Mesendoderm (in vitro differentiated cells): Measurements from ENCODE around the gene C1QTNF6.
A peak's percentile ranks its signal among the peaks of the same experiment; 100 is the strongest.

Experiments used
- DNase-seq: peaks from one replicate; pipeline ENCODE4 v3.0.0; 2013
- H2AK5ac ChIP-seq: 2 replicates; pipeline ENCODE4 v1.6.1; 2013; ENCODE audit warnings: low read length, inconsistent platforms
- H2BK120ac ChIP-seq: 2 replicates; pipeline ENCODE4 v1.6.1; 2013; ENCODE audit warnings: low read depth, mild to moderate bottlenecking, low read length, moderate library complexity, mixed read lengths
- H2BK15ac ChIP-seq: replicated peaks from 2 replicates; pipeline ENCODE4 v1.6.1; 2013; ENCODE audit warnings: low read depth, mild to moderate bottlenecking, moderate library complexity
- H2BK5ac ChIP-seq: 2 replicates; pipeline ENCODE4 v1.6.1; 2013; ENCODE audit warnings: low read length, inconsistent platforms
- H3K18ac ChIP-seq: 2 replicates; pipeline ENCODE4 v1.6.1; 2013; ENCODE audit warnings: mild to moderate bottlenecking, low read length, mixed read lengths
- H3K23ac ChIP-seq: one replicate; pipeline ENCODE4 v1.6.1; 2013; ENCODE audit warnings: low read length
- H3K27ac ChIP-seq: 2 replicates; pipeline ENCODE4 v1.5.1; 2013; ENCODE audit warnings: low read depth, mild to moderate bottlenecking, inconsistent platforms, low read length, moderate library complexity
- H3K27me3 ChIP-seq: 2 replicates; pipeline ENCODE4 v1.6.1; 2013; ENCODE audit warnings: low read length, control low read depth, mild to moderate bottlenecking, inconsistent platforms; ENCODE audit not compliant: insufficient read depth, poor library complexity
- H3K36me3 ChIP-seq: 2 replicates; pipeline ENCODE4 v1.6.1; 2013; ENCODE audit warnings: low read length, inconsistent platforms; ENCODE audit not compliant: control insufficient read depth, insufficient read depth
- H3K4ac ChIP-seq: one replicate; pipeline ENCODE4 v1.6.1; 2013; ENCODE audit warnings: low read depth, mild to moderate bottlenecking, low read length, moderate library complexity
- H3K4me1 ChIP-seq: 2 replicates; pipeline ENCODE4 v1.6.1; 2013; ENCODE audit warnings: low read depth, low read length, inconsistent platforms; ENCODE audit not compliant: control insufficient read depth
- H3K4me2 ChIP-seq: 2 replicates; pipeline ENCODE4 v1.6.1; 2013; ENCODE audit warnings: low read length
- H3K4me3 ChIP-seq: 2 replicates; pipeline ENCODE4 v1.5.1; 2013; ENCODE audit warnings: mild to moderate bottlenecking, low read length
- H3K56ac ChIP-seq: one replicate; pipeline ENCODE4 v1.6.1; 2013; ENCODE audit warnings: low read length
- H3K79me1 ChIP-seq: 2 replicates; pipeline ENCODE4 v1.6.1; 2013; ENCODE audit warnings: low read length, inconsistent platforms
- H3K79me2 ChIP-seq: 2 replicates; pipeline ENCODE4 v1.6.1; 2013; ENCODE audit warnings: mild to moderate bottlenecking, low read length; ENCODE audit not compliant: control insufficient read depth, insufficient read depth
- H3K9ac ChIP-seq: 2 replicates; pipeline ENCODE4 v1.6.1; 2013; ENCODE audit warnings: low read length, inconsistent platforms
- H4K5ac ChIP-seq: one replicate; pipeline ENCODE4 v1.6.1; 2013; ENCODE audit warnings: low read length
- H4K8ac ChIP-seq: one replicate; pipeline ENCODE4 v1.6.1; 2013; ENCODE audit warnings: low read depth, mild to moderate bottlenecking, control low read depth, low read length, moderate library complexity
- WGBS: extraction: QIAGEN DNeasy Blood & Tissue Kit; methylation state at CpG from one replicate; pipeline ENCODE4 v1.1.7; 2013; ENCODE audit warnings: low lambda C conversion rate, missing lambda C conversion rate; ENCODE audit not compliant: insufficient coverage; ENCODE audit errors: extremely low coverage; 5-methylcytosine and 5-hydroxymethylcytosine counted together

The C1QTNF6 gene

GRCh38 chr22:37213218-37213855 is 25.3 kb upstream of the C1QTNF6 start:
- Histone ChIP-seq H3K27ac (no peak overlapping the region), H4K8ac (no peak overlapping the region)

GRCh38 chr22:37212174-37212906 is 24.3 kb upstream of the C1QTNF6 start, which contains the start of gene SSTR3:
TSS of gene SSTR3 (minus strand) at chr22:37212477. CDS start at chr22:37207803, 4,674 bp downstream.
- Histone ChIP-seq H2BK120ac (no peak within 1 kb of the TSS), H3K4me1 (no peaks in the 10 kb centered on the region), H4K5ac (no peak within 1 kb of the TSS), H3K9ac (peak within 1 kb of the TSS; percentile 38), H2BK5ac (no peak within 1 kb of the TSS), H2BK15ac (no peak within 1 kb of the TSS), H3K36me3 (no peaks in the 10 kb centered on the region), H2AK5ac (no peak within 1 kb of the TSS), H3K4me2 (no peak within 1 kb of the TSS), H3K4me3 (no peak within 1 kb of the TSS), H3K18ac (no peak within 1 kb of the TSS), H3K27ac (no peak within 1 kb of the TSS), H3K56ac (peak within 1 kb of the TSS; percentile 60), H3K79me2 (no peaks in the 10 kb centered on the region), H3K23ac (peak within 1 kb of the TSS; percentile 80), H3K27me3 (no peaks in the 10 kb centered on the region), H3K79me1 (no peaks in the 10 kb centered on the region), H3K4ac (no peak within 1 kb of the TSS), H4K8ac (no peak within 1 kb of the TSS)
- no CpG with 5 or more reads among the region's 23 CpGs for WGBS
- no peak for DNase-seq

More at GRCh38 chr22:37213218-37213855, 25.3 kb upstream of the C1QTNF6 start:
- Histone ChIP-seq H3K4me3 (no peak overlapping the region), H3K56ac (no peak overlapping the region), H3K36me3 (no peaks in the 10 kb centered on the region), H3K4ac (no peak overlapping the region), H3K79me1 (no peaks in the 10 kb centered on the region), H3K18ac (no peak overlapping the region), H3K27me3 (no peaks in the 10 kb centered on the region), H2BK5ac (no peak overlapping the region), H2AK5ac (no peak overlapping the region), H3K4me1 (no peaks in the 10 kb centered on the region), H2BK120ac (no peak overlapping the region), H3K23ac (no peak overlapping the region), H4K5ac (no peak overlapping the region), H3K4me2 (no peak overlapping the region), H3K79me2 (no peaks in the 10 kb centered on the region), H3K9ac (no peak overlapping the region), H2BK15ac (no peak overlapping the region)
- WGBS: no CpG with 5 or more reads among the region's 18 CpGs
- no peak for DNase-seq

- no CpG with 5 or more reads among the region's 6 CpGs for whole genome bisulfite sequencing
- Histone ChIP-seq H2AK5ac (no peak overlapping the region), H3K4me3 (no peak overlapping the region), H3K4ac (no peak overlapping the region), H3K4me2 (no peak overlapping the region), H3K23ac (no peak overlapping the region), H2BK5ac (no peak overlapping the region), H4K5ac (no peak overlapping the region), H2BK15ac (no peak overlapping the region), H3K9ac (no peak overlapping the region), H3K36me3 (no peaks in the 10 kb centered on the region), H3K27me3 (no peaks in the 10 kb centered on the region), H3K18ac (no peak overlapping the region), H3K79me1 (no peaks in the 10 kb centered on the region), H3K56ac (no peak overlapping the region), H2BK120ac (no peak overlapping the region), H4K8ac (no peak overlapping the region), H3K79me2 (no peaks in the 10 kb centered on the region), H3K27ac (no peak overlapping the region), H3K4me1 (no peaks in the 10 kb centered on the region)
- DNase-seq: no peak
These were observed 23.8 kb upstream of the C1QTNF6 start for GRCh38 chr22:37211866-37212173.

- Histone ChIP-seq H3K27ac (no peak overlapping the region), H3K56ac (no peak overlapping the region), H3K9ac (no peak overlapping the region), H2BK15ac (no peak overlapping the region), H3K79me2 (no peaks in the 10 kb centered on the region), H3K18ac (no peak overlapping the region), H2AK5ac (no peak overlapping the region), H2BK120ac (no peak overlapping the region), H3K79me1 (no peaks in the 10 kb centered on the region), H4K5ac (no peak overlapping the region), H3K4me2 (no peak overlapping the region), H3K36me3 (no peaks in the 10 kb centered on the region), H3K23ac (no peak overlapping the region), H2BK5ac (no peak overlapping the region), H3K4me3 (no peak overlapping the region), H3K4ac (no peak overlapping the region), H3K27me3 (no peaks in the 10 kb centered on the region), H3K4me1 (no peaks in the 10 kb centered on the region), H4K8ac (no peak overlapping the region)
- no peak for DNase-seq
- no CpG with 5 or more reads among the region's 24 CpGs for WGBS
These were observed 23.2 kb upstream of the C1QTNF6 start for GRCh38 chr22:37211075-37211865.

- H3K79me1 ChIP-seq: no peaks in the 10 kb centered on the region
- H4K8ac ChIP-seq: no peak overlapping the region
- no peaks in the 10 kb centered on the region for H3K79me2 ChIP-seq
- H3K4me2 ChIP-seq: no peak overlapping the region
- no CpG with 5 or more reads among the region's 15 CpGs for WGBS
- H3K9ac ChIP-seq: no peak overlapping the region
- no peak overlapping the region for H2BK120ac ChIP-seq
- no peak overlapping the region for H3K4me3 ChIP-seq
- no peaks in the 10 kb centered on the region for H3K4me1 ChIP-seq
- H3K23ac ChIP-seq: no peak overlapping the region
- no peak overlapping the region for H3K18ac ChIP-seq
- H3K56ac ChIP-seq: no peak overlapping the region
- no peak overlapping the region for H4K5ac ChIP-seq
- no peak for DNase-seq
- H3K4ac ChIP-seq: no peak overlapping the region
- no peak overlapping the region for H2AK5ac ChIP-seq
- H2BK5ac ChIP-seq: no peak overlapping the region
- H3K27ac ChIP-seq: no peak overlapping the region
- H3K27me3 ChIP-seq: no peaks in the 10 kb centered on the region
- no peaks in the 10 kb centered on the region for H3K36me3 ChIP-seq
- H2BK15ac ChIP-seq: no peak overlapping the region
These were observed 22.2 kb upstream of the C1QTNF6 start for GRCh38 chr22:37210041-37210803.
